Breast epithelium (tissue), 4 donors: ENCODE results near the gene PTGFR. TPM values are rescaled to one million over a fixed set of nuclear protein-coding genes. Genes with fewer than 3 reads are reported as not detected.

Source experiments
- DNase-seq, 2 donors: peaks; one replicate each; pipeline ENCODE4 v3.0.0-alpha.2; 2019; ENCODE audit warnings: low spot score in 2 of 2
- H3K27ac ChIP-seq, 2 donors: fragments of 200-600 bp; sonication (generic) in 1 of 2; one replicate each; pipeline ENCODE4 v1.5.1; 2016 to 2019; ENCODE audit warnings: mild to moderate bottlenecking in 1 of 2
- H3K27me3 ChIP-seq, 2 donors: fragments of 200-600 bp; sonication (generic) in 1 of 2; one replicate each; pipeline versions ENCODE4 v1.5.1 to v1.6.0; 2017 to 2019; ENCODE audit warnings: control low read depth in 1 of 2, mild to moderate bottlenecking in 1 of 2
- H3K36me3 ChIP-seq: fragments of 200-600 bp; one replicate; pipeline ENCODE4 v1.5.1; 2019
- H3K4me1 ChIP-seq, 2 donors: fragments of 200-600 bp; sonication (generic); one replicate each; pipeline ENCODE4 v1.5.1; 2016 to 2019; ENCODE audit warnings: control low read depth in 1 of 2
- H3K4me3 ChIP-seq, 3 donors: fragments of 200-600 bp; sonication (generic); 1 replicate in 2 of 3; 2 replicates in 1 of 3; pipeline ENCODE4 v1.5.1; 2016 to 2019; ENCODE audit warnings: mild to moderate bottlenecking in 3 of 3, moderate library complexity in 2 of 3
- H3K9me3 ChIP-seq, 2 donors: fragments of 200-600 bp; sonication (generic) in 1 of 2; one replicate each; pipeline ENCODE4 v1.5.1; 2016 to 2019; ENCODE audit warnings: control low read depth in 1 of 2
- CTCF ChIP-seq, 3 donors: fragments of 450-650 bp; IDR thresholded peaks; one replicate each; pipeline ENCODE4 v1.5.1; 2016 to 2017; ENCODE audit warnings: antibody characterized with exemption in 3 of 3, mild to moderate bottlenecking in 3 of 3, moderate library complexity in 3 of 3
- POLR2A ChIP-seq: fragments of 450-650 bp; IDR thresholded peaks from one replicate; pipeline ENCODE4 v1.6.1; 2016; ENCODE audit warnings: antibody characterized with exemption, mild to moderate bottlenecking, moderate library complexity
- POLR2AphosphoS5 ChIP-seq, 3 donors: sonication (generic); formaldehyde crosslinking; IDR thresholded peaks; one replicate each; pipeline ENCODE4 v1.6.1; 2017; ENCODE audit warnings: antibody characterized with exemption in 3 of 3
- intact Hi-C: fragments of 100-400 bp; cut with DNase I; formaldehyde crosslinking; loops from one replicate; pipeline ENCODE4 v1.15.1; 2023; ENCODE audit warnings: low total_unique reads
- total RNA-seq, 3 donors: library from RNA; depleted of rRNA; stranded (reverse); fragments of >200 nt; gene quantifications; one replicate each; pipeline ENCODE4 v1.1.0, GENCODE V29; 2016

PTGFR gene
- total RNA-seq, 3 donors from 2014 or later, result 2.3 to 16.5 (median 7.9) TPM

DNA sequence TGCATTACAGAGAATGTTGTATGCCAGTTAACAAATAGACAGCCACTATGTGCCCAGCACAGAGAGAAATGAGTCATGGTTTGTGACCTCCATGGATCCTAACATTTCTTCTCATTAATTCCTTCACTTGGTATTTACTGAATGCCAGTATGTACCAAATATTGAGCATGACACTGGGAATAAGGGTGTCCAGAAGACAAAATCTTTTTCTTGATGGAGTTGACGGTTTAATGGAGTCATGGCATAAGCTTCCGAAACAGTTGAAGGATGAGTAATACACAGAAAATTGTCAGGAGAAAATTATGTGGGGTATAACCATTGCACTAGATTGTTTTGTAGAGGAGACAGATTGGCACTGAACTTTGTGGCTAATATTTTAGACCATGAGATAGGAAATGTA is 36.9 kb downstream of the PTGFR start:
- Histone ChIP-seq H3K27ac (no peak overlapping the region), H3K4me3 (no peak overlapping the region), H3K9me3 (no peaks in the 10 kb centered on the region), H3K4me1 (no peaks in the 10 kb centered on the region), H3K27me3 (no peaks in the 10 kb centered on the region), H3K36me3 (no peaks in the 10 kb centered on the region)
- no peak for DNase-seq
- intact Hi-C loops, result no loop called here
- TF ChIP-seq POLR2AphosphoS5 (IDR thresholded peaks at IDR 0.05) (no peak), CTCF (IDR thresholded peaks at IDR 0.05) (no peak), POLR2A (no peak)

DNA sequence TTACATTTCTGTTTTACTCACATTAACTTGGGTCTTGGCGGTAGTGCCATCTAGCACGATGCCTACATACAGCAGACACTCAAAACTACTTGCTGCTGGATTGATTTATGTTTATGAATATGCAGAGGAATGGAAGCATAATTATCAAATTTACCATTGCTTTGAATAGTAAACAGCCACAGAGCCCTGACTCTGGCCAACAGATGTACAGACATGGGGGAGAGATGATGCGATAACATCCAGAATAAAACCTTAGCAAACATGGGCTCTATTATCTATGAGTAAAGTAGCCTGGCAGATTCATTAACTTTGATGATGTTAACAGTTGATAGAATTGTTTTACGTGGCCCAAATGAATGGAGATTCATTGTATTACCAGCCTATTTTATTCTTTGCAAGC is 42.8 kb downstream of the PTGFR start:
- H3K9me3 ChIP-seq, result no peaks in the 10 kb centered on the region
- TF ChIP-seq POLR2AphosphoS5 (IDR thresholded peaks at IDR 0.05) (no peak), POLR2A (no peak), CTCF (IDR thresholded peaks at IDR 0.05) (no peak)
- H3K36me3 ChIP-seq, result no peaks in the 10 kb centered on the region
- intact Hi-C loops, result no loop called here
- no peak overlapping the region for H3K4me3 ChIP-seq
- no peaks in the 10 kb centered on the region for H3K27me3 ChIP-seq
- no peak overlapping the region for H3K27ac ChIP-seq
- DNase-seq, result no peak
- no peaks in the 10 kb centered on the region for H3K4me1 ChIP-seq

DNA sequence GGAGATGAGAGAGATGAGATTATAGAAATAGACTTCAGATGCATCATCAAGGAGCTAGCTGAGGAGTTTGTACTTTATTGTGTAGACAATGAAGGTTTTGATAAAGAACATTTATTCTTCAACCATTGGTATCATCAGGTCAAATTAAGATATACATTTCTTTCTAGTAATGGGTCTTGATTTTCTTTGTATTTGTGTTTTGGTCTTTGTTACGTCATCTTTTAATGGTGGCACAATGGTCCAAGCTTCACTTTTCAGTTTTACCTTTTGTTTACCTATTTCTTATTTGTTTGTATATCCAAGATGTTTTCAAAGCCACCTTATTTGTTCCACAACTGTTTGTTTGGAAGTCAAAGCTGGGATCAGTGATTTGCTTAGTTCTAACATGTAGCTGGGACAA is 44.5 kb downstream of the PTGFR start:
- Histone ChIP-seq H3K9me3 (no peaks in the 10 kb centered on the region), H3K4me1 (no peaks in the 10 kb centered on the region), H3K27ac (no peak overlapping the region), H3K27me3 (no peaks in the 10 kb centered on the region), H3K4me3 (no peak overlapping the region), H3K36me3 (no peaks in the 10 kb centered on the region)
- DNase-seq, result no peak
- TF ChIP-seq POLR2AphosphoS5 (IDR thresholded peaks at IDR 0.05) (no peak), CTCF (IDR thresholded peaks at IDR 0.05) (no peak), POLR2A (no peak)
- intact Hi-C loops, result no loop called here

DNA sequence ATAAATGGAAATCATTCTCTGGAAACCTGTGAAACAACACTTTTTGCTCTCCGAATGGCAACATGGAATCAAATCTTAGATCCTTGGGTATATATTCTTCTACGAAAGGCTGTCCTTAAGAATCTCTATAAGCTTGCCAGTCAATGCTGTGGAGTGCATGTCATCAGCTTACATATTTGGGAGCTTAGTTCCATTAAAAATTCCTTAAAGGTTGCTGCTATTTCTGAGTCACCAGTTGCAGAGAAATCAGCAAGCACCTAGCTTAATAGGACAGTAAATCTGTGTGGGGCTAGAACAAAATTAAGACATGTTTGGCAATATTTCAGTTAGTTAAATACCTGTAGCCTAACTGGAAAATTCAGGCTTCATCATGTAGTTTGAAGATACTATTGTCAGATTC is 45.7 kb downstream of the PTGFR start:
- Histone ChIP-seq H3K36me3 (no peaks in the 10 kb centered on the region), H3K4me3 (no peak overlapping the region), H3K9me3 (no peaks in the 10 kb centered on the region), H3K27me3 (no peaks in the 10 kb centered on the region), H3K4me1 (no peaks in the 10 kb centered on the region), H3K27ac (no peak overlapping the region)
- no peak for DNase-seq
- intact Hi-C loops, result no loop called here
- TF ChIP-seq POLR2A (no peak), POLR2AphosphoS5 (IDR thresholded peaks at IDR 0.05) (no peak), CTCF (IDR thresholded peaks at IDR 0.05) (no peak)

DNA sequence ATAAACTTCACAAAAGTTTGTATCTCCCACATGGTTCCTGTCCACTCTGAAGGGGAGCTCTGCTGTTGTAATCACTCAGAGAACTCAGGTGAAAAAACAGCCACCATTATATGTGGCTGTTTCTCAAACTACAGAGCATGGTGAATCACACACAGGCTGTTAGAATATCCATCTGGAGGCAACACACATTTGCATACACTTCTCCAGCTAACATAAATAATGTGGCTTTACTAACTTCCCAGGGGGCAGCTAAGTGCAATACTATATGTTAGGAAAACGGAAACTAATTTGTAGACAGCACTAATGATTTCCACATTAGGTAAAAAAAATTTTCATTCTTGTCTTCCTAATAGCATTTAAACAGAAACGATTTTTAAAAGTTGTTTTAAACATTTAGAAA is 49.3 kb downstream of the PTGFR start:
- no peak for DNase-seq
- H3K36me3 ChIP-seq, result no peaks in the 10 kb centered on the region
- intact Hi-C loops, result no loop called here
- H3K4me1 ChIP-seq, result no peaks in the 10 kb centered on the region
- no peak overlapping the region for H3K4me3 ChIP-seq
- no peak for TF ChIP-seq POLR2AphosphoS5 (IDR thresholded peaks at IDR 0.05)
- no peak for TF ChIP-seq POLR2A
- TF ChIP-seq CTCF (IDR thresholded peaks at IDR 0.05), result no peak
- H3K27me3 ChIP-seq, result no peaks in the 10 kb centered on the region
- H3K9me3 ChIP-seq, result no peaks in the 10 kb centered on the region
- H3K27ac ChIP-seq, result no peak overlapping the region
